HG02642 (cell line): ENCODE results near the gene WDR4.
"Not testable (repeated sequence)": the region's sequence is repeated elsewhere in the genome, so short reads cannot be mapped to it uniquely, and the experiment has no call there.

ENCODE experiments used
- ATAC-seq: cut with Tn5 transposase; IDR thresholded peaks from one replicate; pipeline ENCODE4 v1.9.1; 2021; ENCODE audit warnings: mild to moderate bottlenecking; ENCODE audit not compliant: unreplicated experiment, poor library complexity

Gene WDR4

DNA sequence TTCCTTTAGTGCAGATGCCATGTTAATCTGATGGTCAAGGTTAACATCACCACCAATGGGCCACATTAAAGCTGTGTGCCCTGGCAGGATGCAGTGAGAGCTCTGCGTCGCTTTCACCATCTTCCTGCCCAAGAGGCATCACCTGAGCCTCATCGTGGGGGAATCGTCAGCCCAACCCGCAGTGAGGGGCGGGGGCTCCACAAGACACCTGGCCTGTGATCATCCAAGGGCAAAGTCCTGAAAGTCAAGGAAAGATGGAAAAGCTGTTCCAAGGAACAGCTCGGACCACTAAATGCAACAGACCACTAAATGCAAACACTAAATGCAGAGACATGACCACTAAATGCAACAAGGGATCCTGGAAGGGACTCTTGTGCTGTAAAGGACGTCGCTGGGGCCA, 49.9 kb downstream of the WDR4 start:
- ATAC-seq, result no peak

DNA sequence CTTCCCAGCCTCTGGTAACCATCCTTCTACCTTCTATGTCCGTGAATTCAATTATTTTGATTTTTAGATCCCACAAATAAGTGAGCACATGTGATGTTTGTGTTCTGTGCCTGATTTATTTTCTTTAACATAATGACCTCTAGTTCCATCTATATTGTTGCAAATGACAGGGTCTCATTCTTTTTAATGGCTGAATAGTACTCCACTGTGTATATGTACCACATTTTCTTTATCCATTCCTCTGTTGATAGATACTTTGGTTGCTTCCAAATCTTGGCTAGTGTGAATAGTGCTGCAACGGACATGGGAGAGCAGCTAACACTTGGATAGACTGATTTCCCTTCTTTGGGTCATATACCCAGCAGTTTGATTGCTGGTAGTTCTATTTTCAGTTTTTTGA, 51.8 kb downstream of the WDR4 start:
- ATAC-seq, result no peak

DNA sequence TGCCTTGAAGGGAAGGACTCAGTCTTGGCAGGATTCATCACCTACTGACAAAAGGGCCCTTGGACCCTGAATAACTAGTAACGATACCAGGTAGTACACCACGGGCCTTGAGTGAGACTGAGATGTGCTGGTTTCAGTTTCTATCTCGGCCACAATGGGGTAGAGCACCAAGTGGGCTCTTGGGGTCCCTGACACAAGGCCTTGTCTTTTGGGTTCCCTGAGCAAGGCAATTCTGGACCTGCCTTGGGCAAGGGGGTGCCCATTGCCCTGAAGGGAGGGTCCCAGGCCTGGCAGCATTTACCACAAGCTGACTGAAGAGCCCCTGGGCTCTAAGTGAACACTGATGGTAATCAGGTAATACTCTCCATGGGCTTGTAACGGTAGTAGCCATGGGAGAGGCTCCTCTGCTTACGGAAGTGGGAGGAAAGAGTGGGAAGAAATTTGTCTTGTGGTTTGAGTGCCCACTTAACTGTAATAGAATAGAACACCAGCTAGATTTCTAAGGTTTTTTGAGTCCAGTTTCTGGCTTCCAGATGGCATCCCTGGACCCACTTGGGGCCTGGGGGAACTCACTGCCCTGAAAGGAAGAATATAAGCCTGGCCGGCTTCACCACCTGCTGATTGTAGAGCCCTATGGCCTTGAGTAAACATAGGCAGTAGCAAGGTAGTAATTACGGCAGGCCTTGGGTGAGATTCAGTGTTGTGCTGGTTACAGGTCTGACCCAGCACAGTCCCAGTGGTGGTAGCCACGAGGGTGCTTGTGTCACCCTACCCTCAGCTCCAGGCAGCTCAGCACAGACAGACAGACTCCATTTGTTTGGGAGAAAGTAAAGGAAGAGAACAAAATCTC, 58.5 kb downstream of the WDR4 start:
- ATAC-seq, result no peak

DNA sequence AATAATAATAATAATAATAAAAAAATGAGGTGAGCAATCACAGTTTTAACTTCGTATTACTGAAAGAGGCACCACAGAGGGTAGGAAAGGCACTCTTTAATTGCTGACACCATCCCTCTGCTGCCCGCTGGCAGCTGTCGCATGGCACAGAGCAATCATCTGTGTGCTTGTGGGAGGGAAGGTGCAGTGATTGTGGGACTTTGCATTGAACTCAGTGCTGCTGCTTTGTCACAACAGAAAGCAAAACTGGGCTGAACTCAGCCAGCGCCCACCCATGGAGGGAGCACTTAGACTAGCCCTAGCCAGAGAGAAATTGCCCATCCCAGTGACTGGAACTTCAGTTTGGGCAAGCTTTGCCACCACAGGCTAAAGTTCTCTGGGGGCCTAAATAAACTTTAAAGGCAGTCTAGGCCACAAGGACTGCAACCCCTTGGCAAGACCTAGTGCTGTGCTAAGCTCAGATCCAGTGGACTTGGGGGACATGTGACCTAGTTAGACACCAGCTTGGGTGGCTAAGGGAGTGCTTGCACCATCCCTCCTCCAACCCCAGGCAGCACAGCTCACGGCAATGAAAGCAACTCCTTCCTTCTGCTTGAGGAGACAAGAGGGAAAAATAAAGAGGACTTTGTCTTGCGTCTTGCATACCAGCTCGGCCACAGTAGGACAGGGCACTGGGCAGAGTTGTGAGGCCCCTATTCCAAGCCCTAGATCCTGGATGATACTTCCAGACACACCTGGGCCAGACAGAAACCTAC, 59.3 kb downstream of the WDR4 start:
- ATAC-seq, result no peak

DNA sequence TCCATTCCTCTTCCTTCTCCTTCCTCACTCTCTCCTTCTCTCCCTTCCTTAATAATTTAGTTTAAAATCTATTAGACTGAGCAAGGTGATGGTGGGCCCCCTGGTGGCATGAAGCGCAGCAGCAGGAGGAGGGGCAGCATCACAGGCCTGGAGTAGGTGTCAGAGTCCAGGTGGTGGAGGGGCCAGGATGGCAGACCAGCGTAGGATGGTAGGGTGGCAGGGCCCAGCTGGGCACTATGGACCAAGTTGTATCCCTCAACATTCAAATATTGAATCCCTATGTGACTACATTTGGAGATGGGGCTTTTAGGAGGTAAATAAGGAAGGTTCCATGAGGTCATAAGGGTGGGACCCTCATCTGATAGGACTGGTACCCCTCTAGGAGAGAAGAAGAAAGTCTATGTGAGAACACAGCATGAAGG, 61.0 kb downstream of the WDR4 start:
- no peak for ATAC-seq

DNA sequence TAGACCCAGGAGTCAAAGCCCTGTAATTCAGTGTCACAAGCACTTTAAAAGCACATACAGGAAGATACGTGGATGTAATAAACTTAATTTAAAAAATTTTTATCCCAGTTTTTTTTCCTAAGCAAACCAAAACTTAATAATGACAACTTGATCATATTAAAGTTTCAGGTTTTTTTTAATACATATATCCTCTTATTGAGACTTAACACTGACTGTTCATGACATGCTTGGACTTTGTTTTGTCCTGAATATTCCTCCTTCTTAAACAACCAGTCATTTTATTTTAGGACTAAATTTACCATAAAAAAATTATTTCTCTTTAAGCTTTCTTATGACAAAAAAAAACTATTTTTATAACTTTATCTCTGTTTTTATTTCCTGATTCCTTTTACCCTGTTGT, 64.1 kb downstream of the WDR4 start:
- ATAC-seq, result no peak

DNA sequence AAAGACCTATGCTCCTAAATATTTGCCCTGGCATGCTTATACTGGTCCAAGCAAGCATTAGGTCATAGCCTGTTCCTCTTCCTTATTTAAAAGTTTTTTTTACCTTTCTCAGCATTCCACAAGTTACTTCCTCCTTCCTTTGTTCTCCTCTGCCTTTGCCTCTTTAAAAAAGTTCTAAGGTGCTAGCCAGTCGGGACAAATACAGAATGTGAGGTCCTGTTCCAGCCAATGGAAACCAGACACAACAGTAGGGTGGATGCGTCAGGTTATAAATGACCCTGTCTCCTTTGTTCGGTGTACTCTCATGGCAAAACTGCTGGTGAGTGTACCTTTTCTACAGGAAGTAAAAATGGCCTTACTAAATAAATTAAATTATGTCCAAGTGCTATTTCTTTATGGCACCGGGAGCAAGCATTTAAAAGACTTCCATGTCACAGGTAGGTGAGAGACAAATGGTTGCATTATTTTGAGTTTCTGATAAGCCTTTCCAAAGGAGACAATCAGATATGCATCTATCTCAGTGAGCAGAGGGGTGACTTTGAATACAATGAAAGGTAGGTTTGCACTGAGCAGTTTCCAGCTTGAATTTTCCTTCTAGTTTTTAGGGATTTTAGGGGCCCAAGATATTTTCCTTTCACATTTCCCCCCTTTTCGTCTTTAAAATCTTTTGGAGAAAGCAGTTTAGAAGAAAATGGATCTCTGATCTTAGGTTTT, 66.7 kb downstream of the WDR4 start:
- ATAC-seq, result not testable (repeated sequence)

DNA sequence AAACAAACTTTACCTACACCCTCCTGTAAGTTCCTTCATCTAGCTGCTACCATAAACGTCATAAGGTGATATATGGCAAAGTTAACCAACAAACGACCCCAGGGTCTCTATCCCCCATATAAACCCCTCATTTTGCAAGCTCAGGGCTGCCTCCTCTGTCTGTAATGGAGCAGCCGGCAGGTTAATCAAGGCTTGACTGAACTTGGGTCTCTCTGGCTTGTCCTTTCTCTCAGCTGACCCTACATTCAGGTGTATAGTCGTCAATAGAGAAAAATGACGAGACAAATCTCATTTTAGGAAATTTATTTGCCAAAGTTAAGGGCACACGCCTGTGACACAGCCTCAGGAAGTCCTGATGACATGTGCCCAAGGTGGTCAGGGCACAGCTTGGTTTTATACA, 67.4 kb downstream of the WDR4 start:
- ATAC-seq, result no peak

DNA sequence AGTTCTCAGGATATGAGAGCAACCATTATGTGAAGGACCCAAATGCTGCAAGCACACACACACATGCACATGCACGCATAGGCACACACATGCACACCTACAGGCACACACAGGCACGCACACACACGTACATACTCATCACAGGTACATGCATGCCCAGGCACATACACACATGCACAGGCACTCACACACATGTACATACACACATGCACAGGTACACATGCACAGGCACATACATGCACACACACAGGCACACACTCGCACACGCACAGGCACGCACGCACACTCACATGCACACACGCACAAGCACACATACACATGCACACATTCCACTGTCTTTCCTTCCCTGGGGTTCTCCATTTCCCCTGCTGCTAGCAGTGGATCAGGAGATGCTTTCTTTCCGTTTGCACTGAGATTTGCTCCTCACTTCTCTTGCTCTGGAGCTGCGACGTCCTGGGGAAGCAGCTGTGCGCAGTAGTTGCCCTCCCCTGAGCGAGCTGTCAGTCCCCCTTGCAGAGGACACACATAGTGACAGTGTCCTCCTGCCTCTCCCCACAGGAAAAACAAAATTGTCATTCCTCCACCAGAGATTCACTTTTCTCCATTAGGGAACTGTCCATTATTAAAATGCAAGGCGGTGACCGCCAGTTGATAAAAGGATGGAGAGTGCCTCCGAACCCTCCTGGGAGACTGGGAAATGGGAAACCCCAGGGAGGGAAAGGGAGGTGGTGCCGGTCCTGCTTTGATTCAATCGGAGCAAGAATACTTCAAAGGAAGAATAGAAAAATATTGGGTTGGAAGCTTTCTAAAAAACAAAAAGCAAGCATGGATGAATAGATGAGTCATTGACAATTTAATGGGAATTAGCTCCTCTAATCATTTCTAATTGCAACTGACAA, 69.5 kb downstream of the WDR4 start:
- no peak for ATAC-seq

DNA sequence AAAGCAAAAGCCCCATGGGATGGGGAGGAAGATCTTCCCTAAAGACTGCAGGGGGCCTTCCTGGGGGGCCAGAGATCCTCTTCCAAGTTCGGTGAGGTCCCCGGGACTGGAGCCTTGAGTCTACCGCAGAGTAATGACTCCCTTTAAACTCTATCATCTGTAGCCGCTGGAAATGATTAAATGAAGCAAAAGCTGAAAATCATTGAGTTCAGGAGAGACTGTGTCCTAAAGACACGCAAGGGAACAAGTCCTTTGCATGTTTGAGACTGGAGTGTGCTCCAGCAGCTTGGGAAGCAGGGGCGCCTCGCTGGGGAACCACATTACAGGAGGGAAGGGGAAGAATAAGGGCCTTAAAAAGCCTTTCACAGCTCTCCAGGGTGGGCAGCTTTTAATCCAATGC, 70.2 kb downstream of the WDR4 start:
- ATAC-seq, result no peak

DNA sequence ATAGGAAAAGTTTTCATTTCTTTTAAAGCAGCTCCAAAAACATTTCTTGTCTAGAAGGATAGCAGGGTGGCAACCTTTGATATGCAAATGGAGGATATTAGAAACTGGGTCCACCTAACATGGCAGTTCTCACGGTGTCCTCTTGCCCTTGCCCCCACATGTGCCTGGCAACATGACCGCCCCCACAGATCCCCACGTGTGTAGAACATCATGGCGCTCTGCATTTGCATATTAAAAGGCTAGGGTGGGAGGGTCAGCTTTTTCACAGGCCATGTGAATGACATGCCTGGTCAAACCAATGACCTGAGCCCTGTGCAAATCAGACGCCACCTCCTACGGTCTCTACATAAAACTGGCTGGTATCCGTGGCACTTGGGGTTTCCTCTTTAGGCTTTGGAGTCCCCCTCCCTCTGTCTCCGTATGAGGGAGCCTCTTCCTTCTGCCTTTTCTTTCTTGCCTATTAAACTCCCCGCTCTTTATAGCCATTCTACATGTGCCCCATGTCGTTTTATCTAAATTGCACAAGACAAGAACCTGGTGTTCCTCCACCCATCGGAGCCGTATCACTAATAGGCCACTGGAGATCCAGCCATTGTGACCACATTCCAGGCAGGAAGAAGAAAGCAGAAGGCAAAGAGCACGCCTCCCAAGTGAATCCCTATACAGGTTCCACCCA, 71.3 kb downstream of the WDR4 start:
- ATAC-seq, result no peak

DNA sequence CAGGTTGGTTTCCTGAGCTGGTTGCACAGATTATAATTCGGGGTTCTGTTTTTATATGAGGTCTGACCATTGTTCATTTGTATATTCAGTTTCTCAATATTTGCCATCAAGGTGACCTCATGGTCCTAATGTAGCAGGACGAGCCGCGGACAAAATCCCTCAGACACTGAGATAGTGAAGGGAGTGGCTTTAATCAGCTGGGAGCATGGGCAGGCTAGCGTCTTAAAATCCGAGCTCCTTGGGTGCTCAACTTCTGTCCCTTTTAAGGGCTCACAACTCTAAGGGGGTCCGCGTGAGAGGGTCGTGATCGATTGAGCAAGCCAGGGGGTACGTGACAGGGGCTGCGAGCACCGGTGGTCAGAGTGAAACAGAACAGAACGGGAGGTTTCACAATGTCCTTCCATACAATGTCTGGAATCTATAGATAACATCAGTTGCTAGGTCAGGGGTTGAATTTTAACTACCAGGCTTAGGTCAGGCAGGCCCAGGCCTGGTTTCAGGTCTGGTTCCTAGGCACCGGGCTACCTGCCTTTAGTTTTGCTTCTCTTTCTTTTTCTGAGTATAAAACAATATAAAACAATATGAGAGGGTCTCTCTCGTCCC, 71.9 kb downstream of the WDR4 start:
- not testable (repeated sequence) for ATAC-seq

DNA sequence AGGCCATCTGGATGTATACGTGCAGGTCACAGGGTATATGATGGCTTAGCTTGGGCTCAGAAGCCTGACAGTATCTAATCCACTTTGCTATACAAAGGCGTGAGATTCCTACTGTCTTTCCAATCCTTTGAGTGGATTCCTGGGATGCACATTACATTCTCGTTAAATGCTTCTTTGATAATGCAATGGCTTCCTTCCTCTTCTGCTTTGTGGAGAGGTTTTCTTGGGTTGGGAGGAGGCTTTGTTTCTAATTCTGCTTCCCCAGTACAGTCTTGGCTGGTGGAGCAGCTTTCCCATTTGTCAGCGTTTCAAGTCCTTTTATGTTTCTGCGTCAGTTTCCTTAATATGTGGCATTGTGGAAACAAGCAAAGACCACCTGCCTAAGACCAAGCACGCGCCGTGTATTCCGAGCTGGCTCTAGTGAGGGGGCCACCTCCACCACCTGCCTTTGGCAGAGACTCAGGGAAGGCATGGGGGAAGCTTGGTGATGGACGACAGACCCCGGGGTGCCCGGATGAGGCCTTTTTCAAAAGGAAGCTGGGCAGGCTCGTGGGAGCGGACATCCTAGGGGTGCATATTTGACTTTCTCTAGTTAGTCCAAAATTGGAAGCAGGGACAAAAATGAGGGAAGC, 72.7 kb downstream of the WDR4 start:
- no peak for ATAC-seq

DNA sequence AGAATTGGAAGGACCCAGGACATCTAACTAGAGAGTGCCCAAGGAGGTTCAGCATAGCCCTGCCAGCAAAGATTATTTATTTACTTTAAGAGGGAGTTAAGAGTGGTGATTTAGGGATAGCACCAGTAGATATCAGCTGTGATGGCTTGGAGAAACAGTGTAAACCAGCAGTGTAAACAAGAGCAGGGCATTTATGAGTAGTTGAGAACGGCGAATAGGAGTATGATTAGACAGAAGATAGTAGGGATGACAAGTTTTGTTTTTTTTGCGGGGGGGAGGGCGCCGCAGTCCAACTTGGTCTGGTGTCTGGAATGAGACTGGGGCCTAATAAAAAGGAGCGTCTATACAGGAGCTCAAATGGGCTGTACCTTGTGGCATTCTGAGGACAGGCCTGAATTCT, 77.7 kb downstream of the WDR4 start:
- not testable (repeated sequence) for ATAC-seq

DNA sequence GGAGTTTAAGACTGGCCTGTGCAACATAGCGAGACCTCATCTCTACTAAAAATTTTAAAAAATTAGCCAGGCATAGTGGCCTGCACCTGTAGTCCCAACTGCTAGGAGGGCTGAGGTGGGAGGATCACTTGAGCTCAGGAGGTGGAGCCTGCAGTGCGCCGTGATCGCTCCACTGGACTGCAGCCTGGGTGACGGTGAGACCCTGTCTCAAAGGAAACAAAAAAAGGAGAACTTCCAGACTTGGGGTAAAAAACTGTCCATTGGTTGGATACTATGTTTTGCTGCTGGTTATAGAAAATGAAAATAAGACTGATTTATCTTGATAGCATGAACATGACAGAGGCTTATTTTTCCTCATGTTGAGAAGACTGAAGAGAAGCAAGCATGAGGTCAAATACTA, 79.4 kb downstream of the WDR4 start:
- ATAC-seq, result no peak

DNA sequence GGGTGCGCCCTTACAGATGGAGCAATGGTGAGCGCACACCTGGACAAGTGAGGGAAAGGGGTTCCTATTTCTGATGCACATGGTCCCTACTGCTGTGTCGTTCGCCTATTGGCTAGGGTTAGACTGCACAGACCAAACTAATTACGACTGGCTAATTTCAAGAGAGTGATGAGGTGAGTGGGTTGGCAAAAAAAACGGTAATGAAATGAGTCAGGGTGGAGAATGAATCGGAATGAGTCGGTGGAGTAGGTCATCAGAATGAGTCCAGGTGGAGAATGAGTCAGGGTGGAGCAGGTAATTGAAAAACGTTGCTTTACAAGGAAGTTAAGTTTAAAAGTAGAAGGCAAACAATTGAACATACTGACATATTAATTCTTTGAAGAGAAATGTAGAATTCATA, 79.8 kb downstream of the WDR4 start:
- ATAC-seq, result no peak
